ENCODE results near the gene RAB7B.

RAB7B gene

DNA sequence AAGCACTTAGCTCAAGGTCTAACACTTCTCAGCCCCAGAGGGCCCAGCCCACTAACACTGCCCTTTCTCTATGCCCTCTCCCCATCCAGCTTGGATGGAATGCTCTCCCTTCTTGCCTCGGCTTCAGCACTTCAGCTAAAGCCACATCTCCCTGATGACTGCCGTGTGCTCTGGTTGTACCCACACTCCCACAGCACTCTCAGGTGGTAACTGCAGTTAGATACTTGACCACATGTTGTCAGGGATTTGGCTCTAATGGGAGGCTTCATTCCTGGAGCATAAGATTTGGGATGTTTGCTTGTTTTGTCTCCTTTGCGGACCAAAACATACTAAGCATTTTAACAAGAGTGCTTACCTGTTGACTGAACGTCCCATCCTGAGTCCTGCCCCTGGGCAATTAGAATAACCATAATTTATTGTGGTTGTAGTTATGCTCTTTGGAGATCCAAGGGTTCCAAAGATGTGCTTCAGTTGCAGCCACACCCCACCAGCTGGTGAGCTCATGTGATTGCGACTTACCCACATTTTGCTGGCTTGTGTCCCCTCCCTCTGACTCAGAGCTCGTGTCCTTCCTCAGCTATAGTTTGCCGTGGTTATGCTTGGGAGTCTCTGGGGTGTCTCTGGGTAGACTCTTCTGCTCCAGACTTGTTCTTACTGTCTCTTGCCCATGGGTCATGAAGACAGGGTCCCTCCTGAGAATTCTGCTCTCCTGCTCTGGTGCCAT is 52.2 kb downstream of the RAB7B start:
- H3K4me3 ChIP-seq (ENCODE audit: low read depth, low read length), result no peak overlapping the region

DNA sequence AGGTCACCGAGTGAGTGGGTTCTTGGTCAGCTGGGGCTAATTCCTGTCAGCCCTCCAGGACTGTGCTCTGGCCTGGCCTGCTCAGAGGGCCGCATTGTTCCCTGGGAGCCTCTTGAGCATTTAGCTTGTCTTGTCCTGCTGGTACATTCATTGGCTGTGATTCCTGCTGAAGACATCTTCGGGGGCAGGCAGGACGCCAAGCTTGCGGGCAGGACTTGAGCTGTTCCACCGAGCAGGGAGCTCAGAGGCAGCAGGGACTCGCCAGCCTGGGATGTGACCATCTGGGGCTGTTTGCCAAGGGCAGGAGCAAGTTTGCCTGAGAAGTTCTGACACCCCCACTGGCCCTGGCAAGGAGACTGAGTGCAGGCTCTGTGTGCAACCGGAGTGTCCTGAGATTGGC is 52.9 kb downstream of the RAB7B start:
- H3K4me3 ChIP-seq (ENCODE audit: low read depth, low read length), result no peak overlapping the region

DNA sequence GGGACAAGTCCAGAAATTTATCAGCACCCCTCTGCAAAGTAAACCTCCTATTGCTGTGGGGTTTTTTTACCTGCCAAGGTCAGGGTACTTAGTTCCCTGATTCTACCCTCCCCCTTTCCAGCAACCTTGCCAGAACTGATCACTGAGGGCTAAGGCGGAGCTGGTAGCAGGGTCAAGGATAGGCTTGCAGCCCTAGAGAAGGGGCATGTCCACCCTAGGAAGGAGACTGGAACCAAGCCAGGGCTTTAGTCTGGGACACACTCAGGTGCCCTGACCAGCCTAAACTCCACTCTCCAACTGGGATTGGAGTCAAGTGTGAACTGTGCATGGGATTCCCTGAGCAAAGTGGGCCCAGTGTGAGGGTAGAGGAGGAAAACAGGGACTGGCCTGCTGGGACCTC is 53.4 kb downstream of the RAB7B start:
- H3K4me3 ChIP-seq (ENCODE audit: low read depth, low read length), result no peak overlapping the region

DNA sequence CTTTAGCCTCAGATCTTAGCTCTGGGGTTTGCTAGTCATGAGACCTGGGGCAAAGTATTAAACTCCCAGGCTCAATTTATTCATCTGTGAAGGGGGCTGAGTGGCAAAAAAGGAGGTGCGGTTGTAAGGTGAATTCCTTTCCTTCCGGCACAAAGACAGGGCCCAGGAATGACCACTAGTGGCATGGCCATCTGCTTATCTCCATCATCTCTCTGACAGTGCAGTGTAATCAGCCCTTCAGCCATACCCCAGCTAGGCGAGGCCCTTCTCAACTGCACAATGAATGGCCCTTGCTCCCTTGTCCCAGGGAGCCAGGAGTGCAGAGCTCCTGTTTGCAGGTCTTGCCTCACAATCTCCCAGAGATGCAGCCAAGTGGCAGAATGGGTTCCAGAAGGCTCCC is 54.3 kb downstream of the RAB7B start:
- no peak overlapping the region for H3K4me3 ChIP-seq (ENCODE audit: low read depth, low read length)

DNA sequence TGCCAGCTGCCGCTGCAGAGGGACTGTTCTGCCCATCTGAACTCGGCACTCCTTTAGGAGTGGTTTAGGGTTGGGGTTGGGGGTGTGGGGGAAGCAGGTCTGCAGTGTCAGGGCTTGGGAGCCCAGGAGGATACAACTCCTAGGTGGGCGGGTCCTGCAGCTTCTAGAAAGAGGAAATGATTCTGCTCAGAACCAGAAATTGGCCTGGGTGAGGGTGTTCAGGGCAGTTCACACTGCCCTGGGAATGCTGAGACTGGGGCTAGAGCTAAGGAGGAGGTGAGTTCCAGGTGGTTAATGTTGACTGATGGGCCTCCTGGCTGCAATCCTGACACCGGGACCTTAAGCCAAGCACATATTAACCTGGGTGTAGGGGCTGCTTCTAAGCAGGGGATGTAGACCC is 55.2 kb downstream of the RAB7B start:
- H3K4me3 ChIP-seq (ENCODE audit: low read depth, low read length), result no peak overlapping the region

DNA sequence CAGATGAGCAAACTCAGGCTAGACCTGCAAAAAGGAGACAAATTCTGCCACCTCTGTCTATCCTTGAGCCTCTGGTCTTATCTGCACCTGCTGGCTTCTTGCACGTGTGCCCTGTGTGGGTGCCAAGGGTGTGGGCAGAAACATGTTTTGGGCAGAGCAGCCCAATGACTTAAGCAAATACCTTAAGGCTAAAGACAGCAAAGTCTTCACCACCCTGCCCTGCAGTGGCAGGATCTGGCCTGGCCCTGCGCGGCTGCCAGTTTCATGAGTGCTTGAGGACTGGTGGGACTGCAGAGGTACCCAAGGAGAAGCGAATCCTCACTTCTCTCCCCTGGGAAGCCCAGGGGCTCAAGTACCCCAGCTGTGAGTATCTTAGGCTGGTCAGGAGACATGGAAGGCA is 56.2 kb downstream of the RAB7B start:
- no peak overlapping the region for H3K4me3 ChIP-seq (ENCODE audit: low read depth, low read length)

DNA sequence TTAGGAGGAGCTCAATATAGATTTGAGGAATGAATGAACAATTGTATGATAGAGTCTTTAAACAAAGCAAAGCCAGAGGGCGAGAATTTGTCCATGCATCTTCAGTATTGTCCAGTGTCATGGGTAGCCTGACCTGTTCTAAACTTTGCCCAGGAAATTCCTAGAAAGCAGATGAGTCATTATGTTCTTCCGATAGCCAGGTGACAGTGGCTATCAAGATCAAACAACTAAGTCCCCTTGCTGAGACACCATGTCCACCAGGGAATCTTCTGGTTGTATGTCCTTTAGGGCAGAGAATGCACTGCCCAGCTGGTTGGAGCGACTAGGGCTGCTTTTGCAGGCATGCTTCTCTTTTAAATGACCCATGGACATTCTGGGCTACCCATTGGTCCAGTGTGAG is 58.1 kb downstream of the RAB7B start:
- no peak overlapping the region for H3K4me3 ChIP-seq (ENCODE audit: low read depth, low read length)

DNA sequence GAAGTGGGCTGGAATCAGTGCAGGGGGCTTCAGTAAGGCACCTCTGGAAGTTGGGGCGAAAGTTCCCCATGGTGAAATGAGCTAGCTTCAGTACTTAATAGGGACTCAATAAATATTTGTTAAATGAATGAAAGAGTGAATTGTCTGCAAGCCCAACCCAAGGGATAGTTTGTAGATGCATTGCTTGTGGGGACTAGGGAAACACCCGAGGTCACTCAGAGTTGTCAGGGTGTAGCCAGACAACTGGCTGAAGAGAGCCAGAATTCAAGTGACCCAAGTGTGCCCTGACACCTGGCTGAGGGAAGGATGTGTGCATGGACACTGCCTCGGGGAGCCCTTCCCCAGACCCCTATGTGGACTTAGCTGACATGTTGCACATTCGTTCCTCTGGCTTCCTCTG is 58.7 kb downstream of the RAB7B start:
- H3K4me3 ChIP-seq (ENCODE audit: low read depth, low read length), result no peak overlapping the region

DNA sequence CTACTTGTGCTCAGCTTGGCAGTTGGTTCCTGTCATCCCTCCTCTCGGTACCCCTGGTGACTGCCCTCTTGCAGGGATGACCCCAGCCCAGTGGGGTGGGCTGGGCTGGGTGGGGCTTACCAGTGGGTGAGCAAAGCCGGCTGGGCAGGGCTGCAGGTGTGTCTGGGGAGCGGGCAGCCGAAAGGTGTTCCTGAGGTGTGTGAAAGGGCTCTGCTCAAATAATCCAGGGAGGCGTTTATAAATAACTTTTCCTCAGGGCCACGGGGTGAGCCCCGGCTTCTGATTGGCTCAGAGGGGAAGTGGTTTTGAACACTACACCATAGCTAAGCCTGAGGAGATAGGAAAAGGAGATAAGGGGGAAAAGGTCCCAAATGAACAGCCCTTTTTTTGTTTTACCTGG is 60.0 kb downstream of the RAB7B start, which contains the start of gene SLC26A9:
Gene SLC26A9 (minus strand): TSS at position 212 of the 400 bp plus-strand sequence. CDS start 7,636 bp downstream, outside the sequence.
- H3K4me3 ChIP-seq (ENCODE audit: low read depth, low read length), result no peak within 1 kb of the TSS

DNA sequence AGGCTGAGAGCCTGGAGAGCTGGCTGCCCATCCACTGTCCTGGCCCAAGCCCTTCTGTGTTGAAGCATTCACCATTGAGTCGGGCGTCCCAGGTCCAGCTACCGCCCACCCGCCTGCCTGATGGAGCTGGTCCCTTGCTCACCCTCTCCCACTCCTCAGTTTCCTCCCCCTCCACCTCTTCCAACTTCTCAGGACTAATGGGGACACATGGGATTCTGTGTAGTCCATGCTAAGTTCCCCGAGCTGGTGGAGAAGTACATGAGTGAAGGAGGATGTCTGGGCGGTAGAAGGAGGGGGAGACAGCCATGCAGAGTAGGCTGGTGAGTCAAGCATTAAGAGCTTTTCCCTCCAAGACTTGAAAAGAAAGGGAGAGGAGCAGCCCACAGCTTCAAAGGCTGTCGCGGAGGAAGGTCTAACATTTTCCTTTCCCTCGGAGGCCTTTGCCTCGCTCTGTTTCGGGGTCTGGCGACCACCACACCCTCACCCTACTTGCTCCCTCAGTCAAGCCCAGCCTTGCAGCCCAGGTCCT is 60.5 kb downstream of the RAB7B start:
- H3K4me3 ChIP-seq (ENCODE audit: low read depth, low read length), result no peak overlapping the region

DNA sequence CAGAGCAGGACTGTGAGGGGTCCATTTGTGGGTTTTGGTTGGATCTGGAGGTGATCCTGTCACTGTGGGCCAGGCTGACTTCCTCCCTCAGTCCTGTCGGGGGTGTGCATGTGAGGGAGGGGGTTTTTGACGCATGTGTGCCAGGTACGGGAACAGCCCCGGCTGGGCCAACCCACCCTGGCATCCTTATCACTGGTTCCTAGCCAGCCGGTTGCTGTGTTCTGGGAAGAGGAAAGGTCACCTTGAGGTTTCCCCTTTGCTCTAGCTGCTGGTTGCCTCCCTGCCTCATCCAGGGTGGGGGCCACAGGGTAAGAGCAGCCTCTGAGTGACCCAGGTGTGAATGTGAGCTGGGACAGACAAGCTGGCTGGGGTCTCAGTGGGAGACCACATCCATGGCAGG is 62.5 kb downstream of the RAB7B start:
- H3K4me3 ChIP-seq (ENCODE audit: low read depth, low read length), result no peak overlapping the region

DNA sequence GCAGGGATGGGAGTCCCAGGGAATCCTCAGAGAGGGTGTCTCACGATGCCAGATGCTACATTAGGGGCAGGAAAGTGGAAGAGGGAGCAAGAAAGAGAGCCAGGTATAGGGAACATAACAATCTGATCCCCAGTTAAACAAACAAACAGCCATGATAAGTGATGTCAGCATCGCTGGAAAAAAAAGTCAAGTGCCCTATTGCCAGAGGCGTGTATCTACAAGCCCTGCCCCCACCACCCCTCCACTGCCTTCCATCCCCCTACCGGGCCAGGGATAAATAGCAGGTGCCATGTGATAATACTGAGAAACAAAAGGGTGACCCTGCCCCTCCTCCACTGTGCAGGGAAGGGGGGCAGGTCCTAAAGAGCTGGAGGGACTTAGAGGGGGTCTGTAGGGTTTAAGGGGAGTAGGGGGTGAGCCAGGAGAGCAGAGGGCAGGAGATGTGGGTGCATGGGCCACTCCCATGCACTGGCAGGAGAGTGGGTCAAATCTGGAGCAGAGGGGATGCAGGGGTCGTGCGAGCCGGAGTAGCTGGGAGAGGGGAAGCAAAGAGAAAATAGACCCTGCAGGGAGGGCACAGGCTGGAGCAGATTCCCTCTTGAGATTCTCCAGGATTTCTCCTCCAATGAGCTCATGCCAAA is 63.4 kb downstream of the RAB7B start:
- H3K4me3 ChIP-seq (ENCODE audit: low read depth, low read length), result no peak overlapping the region

DNA sequence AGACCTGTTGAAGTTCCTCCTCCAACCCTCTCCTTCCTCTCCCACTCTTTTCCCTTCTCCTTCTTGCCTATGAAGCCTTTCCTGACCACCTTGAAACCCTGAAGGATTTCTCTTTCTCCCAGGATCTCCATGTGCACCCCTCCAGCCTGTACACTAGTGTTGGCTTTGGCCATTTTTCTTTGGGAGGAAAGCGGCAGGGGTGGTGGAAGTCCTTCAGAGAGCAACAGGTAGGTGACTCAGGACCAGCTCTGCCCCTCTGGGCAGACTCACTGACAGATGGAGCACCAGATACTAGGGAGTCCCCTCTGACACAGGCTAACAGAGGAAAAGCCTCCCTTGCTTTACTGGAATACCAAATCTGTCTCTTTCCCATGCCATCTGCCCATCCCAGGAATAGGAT is 64.5 kb downstream of the RAB7B start:
- H3K4me3 ChIP-seq (ENCODE audit: low read depth, low read length), result no peak overlapping the region

DNA sequence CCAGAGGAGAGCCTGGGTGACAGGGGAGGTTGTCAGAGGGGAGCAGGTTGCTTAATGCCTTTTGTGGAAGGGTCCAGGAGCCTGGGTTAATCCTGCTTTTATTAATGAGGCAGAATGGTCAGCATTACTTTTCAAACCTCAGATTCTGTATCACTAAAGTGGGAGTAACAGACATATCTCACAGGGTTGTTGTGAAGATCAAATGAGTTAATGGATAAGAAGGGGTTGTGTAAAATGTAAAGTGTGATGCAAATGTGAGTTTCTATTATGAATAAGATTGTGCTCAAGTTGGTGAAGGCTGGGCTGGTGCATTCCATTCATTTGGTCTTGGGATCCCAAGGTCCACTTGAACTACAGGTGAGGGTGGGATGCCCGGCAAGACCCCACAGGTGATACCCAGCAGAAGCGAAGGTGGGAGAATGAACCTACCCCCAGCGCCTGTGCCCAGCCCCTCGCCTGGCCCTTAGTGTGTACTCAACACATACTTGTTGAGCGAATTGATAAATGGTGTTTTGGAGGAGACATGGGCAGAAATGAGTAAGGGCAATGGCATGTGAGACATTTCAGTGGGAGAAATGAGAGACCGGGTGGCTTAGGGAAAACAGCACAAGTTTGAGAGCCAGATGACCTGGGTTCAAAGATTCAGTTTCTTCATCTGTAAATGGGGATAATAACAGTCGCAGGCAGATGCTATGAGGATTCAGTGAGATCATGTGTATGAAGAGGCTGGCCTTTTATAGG is 66.2 kb downstream of the RAB7B start:
- no peak overlapping the region for H3K4me3 ChIP-seq (ENCODE audit: low read depth, low read length)

DNA sequence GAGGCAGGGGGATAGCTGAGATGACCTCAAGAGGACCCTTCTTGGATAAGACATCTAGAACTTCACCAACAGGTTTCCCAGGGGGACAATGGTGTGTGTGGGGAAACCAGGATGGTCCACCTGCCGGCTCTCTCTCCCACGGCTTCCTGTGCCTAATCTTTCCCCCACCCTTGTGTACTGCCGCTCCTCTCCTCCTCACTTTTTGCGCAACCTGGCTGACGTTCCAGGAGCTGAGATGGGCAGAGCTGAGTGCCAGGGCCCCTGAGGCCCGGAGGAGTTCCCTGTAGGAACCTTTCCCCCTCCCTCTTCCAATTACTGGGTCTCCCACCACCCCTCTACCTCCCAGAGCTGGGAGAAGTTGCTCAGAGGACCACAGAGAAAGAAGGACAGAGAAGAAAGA is 66.9 kb downstream of the RAB7B start:
- no peak overlapping the region for H3K4me3 ChIP-seq (ENCODE audit: low read depth, low read length)

DNA sequence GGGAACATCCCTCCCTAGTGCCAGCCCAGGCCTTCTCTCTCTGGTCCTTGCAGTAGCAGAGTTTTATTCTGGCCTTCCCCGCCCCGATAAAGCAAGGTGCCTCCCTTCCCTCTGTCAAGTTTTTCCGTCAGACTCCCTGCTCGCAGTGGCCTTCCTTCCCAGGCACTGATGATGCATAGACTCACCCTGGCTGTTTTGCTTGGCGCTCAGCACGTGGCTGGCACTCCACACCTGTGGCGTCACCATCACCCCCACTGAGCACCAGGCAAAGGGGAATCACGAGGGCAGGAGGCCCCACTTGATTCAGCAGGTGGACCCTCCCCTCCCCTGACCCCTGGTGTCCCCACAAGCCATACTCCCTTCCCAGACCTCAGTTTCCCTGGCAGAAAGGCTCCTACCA is 67.3 kb downstream of the RAB7B start:
- no peak overlapping the region for H3K4me3 ChIP-seq (ENCODE audit: low read depth, low read length)

DNA sequence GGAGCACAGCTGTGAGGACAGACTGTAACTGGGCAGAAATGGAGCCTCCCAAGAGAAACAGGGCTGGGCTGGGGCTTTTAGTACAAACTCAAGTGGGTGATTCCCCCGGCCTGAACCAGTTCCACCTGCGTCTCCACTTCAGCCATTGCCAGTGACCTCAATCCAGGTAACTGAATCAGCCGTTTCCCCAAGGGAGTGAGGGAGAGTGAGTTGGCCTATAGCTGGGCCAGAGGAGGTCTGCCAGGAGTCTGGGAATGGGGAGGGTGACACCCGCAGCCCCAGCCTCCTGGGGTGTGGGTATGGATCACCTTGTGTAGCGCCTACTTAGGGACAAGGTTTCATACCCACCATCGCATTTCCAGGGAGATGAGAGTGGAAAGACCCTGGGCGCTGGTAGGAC is 68.4 kb downstream of the RAB7B start:
- H3K4me3 ChIP-seq (ENCODE audit: low read depth, low read length), result no peak overlapping the region

DNA sequence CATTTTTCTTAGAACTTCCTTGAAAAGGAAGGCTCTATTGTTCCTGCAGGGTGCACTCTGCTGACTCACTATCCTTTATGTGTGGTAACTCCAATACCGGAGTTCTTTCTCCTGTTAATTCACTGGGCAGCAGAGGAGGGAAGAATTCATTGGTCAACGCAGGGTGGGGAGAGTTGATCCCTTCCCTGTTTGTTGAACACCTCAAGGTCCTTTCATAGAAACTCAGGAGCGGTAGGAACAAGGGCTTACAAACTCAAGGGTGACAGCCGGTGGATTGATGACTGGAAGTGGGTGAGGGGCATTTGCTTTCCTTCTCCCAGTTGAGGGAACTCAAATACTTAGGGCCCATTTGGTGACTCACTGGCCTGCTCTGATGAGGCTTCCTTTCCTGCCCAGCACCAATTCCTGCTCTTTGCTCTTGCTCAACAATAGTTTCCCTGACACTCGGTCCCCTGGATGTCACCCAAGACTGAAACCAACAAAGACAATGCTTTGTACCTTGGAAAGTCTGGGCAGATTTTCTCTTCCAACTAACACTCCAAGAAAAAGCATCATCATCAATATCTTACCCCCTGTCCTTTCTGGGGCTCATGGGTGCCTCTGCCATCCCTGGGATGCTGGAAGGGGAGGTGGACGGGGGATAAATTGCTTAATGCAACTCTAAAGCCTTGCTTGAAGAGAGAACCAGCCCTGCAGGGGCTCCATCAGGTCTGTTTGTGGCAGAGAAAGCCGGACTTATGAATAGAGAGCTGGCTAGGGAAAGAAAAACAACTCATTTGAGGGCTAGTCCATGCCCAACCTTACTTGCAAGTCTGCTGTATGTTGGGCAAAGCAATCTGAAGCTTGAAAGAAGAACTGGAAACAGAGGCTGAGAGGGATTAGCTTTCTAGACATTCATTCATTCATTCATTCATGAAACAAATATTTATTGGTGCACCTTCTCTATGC is 69.2 kb downstream of the RAB7B start:
- H3K4me3 ChIP-seq (ENCODE audit: low read depth, low read length), result no peak overlapping the region

DNA sequence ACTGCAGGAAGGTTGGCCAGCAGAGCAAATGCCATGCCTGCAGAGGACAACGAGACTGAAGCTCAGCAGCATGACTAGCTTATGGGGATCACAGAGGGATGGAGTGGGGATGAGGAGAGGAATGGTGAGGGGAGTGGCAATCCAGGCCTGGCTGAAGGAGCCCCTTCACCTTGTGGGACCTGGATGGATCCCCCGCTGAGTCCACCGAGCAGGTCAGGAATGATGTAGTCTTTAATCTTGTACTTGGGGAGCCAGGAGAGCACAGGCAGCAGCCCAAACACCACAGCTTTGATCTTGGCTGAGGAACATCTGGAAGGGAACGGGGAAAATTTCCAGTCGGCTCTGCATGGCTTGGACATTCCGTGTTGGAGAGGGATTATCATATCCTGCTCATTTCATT is 70.4 kb downstream of the RAB7B start:
- H3K4me3 ChIP-seq (ENCODE audit: low read depth, low read length), result no peak overlapping the region

DNA sequence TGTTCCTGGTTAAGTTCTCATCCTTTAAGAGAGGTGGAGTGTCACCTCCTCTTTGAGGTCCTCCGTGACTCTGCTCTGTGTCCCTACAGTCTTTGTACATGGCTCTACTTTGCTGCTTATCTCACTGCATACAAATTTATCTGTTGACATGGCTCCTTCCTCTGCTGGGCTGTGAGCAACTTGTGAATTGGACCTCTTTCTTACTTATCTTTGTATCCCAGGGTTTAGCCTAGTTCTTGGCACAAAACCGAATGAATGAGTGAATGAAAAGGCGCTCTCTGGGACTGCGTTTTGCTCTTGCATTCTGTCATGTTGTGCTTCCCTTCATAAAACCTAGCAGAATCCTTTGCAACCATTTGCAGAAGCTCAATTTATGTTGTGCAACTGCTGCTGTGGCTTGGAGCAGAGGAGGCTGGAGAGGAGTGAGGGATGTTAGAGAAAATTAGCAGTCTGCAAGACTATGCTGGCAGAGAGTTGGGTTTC is 72.4 kb downstream of the RAB7B start:
- H3K4me3 ChIP-seq (ENCODE audit: low read depth, low read length), result no peak overlapping the region

DNA sequence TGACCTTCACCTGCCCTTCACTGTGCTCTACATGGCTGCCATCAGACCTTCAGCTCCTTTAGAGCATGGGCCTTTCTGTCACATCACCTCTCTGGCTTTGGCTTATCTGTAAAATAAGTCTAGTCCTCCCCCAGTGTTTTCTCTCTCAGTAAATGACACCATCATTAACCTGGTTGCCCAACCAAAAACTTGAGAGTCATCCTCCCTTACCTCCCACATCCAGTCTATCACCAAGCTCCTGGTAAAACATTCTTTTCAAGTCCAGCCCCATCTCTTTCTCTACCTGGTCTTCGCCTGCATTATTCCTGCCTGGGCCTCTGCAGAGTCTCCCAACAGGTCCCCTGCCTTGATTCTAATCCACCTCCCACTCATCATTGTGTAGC is 73.0 kb downstream of the RAB7B start:
- no peak overlapping the region for H3K4me3 ChIP-seq (ENCODE audit: low read depth, low read length)
